Measurements from ENCODE around the gene CHL1. TPM values are rescaled to one million over a fixed set of nuclear protein-coding genes. Genes with fewer than 3 reads are reported as not detected.

The CHL1 gene
- total RNA-seq, 1 experiment from 2014 or later: not detected

DNA sequence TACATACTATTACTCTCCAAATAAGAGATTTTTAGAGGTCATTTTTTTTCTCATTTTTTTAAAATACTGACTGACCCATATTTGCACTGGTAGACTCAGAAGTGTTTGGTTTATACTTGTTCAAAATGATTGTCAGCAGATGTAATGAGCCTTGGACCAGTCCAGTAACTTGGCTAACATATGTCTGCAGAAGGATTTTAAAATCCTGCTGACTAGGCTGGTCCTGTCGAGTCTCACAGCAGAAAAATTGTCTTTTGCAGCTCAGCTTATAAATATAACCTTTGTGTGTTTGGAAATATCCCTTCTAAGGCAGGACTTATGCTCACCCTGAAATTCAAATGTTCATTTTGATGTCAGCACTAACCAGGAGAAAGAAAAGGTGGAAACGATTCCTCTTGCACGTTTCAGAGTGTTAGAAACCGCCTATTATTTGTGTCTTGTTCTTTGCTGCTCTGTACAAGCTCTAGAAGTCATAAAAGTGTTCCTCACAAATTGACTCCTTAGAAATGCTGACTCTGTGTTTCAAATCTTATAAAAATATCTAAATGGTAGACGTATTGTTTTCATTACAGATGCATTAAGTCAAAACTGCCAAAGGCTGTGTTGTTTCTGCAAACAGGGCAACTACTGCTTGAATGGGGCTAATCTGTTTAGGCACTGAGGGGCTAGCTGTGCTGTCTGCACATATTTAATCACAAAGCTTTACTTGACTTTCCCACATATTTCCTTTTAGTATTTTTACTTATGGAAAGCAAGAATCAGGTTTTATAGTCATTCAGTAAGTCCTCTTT lies 95.3 kb downstream of the CHL1 start:
- DNase-seq: no peak
- Mint-ChIP-seq H3K36me3 (ENCODE audit: insufficient read depth, unreplicated experiment) (no peaks in the 10 kb centered on the region), H3K27ac (ENCODE audit: unreplicated experiment) (no peak overlapping the region), H3K27me3 (ENCODE audit: insufficient read depth, unreplicated experiment) (peaks cover 2% of the 10 kb centered on the region), H3K4me3 (ENCODE audit: unreplicated experiment) (no peak overlapping the region), H3K9me3 (ENCODE audit: unreplicated experiment) (no peaks in the 10 kb centered on the region), H3K4me1 (ENCODE audit: low read depth, unreplicated experiment) (no peaks in the 10 kb centered on the region)
- BruUV-seq (replicated peaks): no TSS peak
- no peaks in the 10 kb centered on the region for H3K4me1 ChIP-seq
- H3K36me3 ChIP-seq (ENCODE audit: control insufficient read depth, insufficient read depth, low read length): no peaks in the 10 kb centered on the region
- H3K27me3 ChIP-seq (replicated peaks; ENCODE audit: control insufficient read depth, insufficient read depth, low read length): no peaks in the 10 kb centered on the region
- H3K4me3 ChIP-seq (ENCODE audit: low read depth, low read length): no peak overlapping the region
- POLR2A ChIA-PET: no interaction called here
- CTCF ChIA-PET: no interaction called here
- intact Hi-C loops (cut with micrococcal nuclease; ENCODE audit: unreplicated experiment): no loop called here
- H3K9me3 ChIP-seq: no peaks in the 10 kb centered on the region
- TF ChIP-seq, protein P1, sequence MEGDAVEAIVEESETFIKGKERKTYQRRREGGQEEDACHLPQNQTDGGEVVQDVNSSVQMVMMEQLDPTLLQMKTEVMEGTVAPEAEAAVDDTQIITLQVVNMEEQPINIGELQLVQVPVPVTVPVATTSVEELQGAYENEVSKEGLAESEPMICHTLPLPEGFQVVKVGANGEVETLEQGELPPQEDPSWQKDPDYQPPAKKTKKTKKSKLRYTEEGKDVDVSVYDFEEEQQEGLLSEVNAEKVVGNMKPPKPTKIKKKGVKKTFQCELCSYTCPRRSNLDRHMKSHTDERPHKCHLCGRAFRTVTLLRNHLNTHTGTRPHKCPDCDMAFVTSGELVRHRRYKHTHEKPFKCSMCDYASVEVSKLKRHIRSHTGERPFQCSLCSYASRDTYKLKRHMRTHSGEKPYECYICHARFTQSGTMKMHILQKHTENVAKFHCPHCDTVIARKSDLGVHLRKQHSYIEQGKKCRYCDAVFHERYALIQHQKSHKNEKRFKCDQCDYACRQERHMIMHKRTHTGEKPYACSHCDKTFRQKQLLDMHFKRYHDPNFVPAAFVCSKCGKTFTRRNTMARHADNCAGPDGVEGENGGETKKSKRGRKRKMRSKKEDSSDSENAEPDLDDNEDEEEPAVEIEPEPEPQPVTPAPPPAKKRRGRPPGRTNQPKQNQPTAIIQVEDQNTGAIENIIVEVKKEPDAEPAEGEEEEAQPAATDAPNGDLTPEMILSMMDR (IDR thresholded peaks at IDR 0.05; ENCODE audit: insufficient read depth in 1 of 2, low read depth in 1 of 2, low read length in 1 of 2, severe bottlenecking in 1 of 2, unreplicated experiment in 1 of 2): no peak

DNA sequence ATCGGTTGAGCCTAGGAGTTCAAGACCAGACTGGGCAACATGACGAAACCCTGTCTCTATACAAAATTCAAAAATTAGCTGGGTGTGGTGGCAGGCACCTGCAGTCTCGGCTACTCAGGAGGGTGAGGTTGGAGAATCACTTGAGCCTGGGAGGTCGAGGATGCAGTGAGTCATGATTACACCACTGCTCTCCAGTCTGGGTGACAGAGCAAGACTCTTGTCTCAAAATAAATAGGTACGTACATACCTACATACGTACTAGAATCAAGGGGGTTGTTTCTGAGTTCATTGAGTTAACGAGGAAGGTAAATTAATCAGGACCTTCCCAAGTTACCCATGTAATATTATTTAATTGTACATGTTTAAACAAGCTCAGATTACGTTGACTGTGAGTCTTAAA lies 97.5 kb downstream of the CHL1 start:
- no TSS peak for BruUV-seq (replicated peaks)
- no peaks in the 10 kb centered on the region for H3K27me3 ChIP-seq (replicated peaks; ENCODE audit: control insufficient read depth, insufficient read depth, low read length)
- no peaks in the 10 kb centered on the region for H3K36me3 ChIP-seq (ENCODE audit: control insufficient read depth, insufficient read depth, low read length)
- H3K4me1 ChIP-seq: no peaks in the 10 kb centered on the region
- H3K27ac Mint-ChIP-seq (ENCODE audit: unreplicated experiment): no peak overlapping the region
- no peak for DNase-seq
- TF ChIP-seq, protein P1 (IDR thresholded peaks at IDR 0.05; ENCODE audit: insufficient read depth in 1 of 2, low read depth in 1 of 2, low read length in 1 of 2, severe bottlenecking in 1 of 2, unreplicated experiment in 1 of 2): no peak
- ChIA-PET POLR2A (no interaction called here), CTCF (no interaction called here)
- no peaks in the 10 kb centered on the region for H3K36me3 Mint-ChIP-seq (ENCODE audit: insufficient read depth, unreplicated experiment)
- peaks cover 3% of the 10 kb centered on the region for H3K27me3 Mint-ChIP-seq (ENCODE audit: insufficient read depth, unreplicated experiment)
- H3K4me3 Mint-ChIP-seq (ENCODE audit: unreplicated experiment): no peak overlapping the region
- no peaks in the 10 kb centered on the region for H3K4me1 Mint-ChIP-seq (ENCODE audit: low read depth, unreplicated experiment)
- no peaks in the 10 kb centered on the region for H3K9me3 Mint-ChIP-seq (ENCODE audit: unreplicated experiment)
- H3K9me3 ChIP-seq: no peaks in the 10 kb centered on the region
- H3K4me3 ChIP-seq (ENCODE audit: low read depth, low read length): no peak overlapping the region
- intact Hi-C loops (cut with micrococcal nuclease; ENCODE audit: unreplicated experiment): no loop called here

DNA sequence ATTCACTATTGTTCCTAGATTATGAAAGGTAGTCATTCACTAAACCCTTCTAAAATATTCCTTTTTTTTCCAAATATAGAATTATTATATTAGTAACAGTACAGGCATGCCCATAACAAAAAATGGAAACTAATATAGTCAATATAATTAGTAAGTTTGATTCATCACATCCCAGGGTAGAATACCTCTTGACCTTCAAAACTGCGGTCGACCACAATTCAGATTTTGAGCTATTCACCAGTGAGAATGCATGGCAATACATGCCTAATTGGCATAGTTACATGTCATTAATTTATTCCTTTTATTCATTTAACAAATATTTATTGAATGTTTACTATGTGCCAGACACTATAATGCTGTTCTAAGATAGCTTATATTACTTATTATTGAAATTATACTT lies 98.0 kb downstream of the CHL1 start:
- no peak for DNase-seq
- intact Hi-C loops (cut with micrococcal nuclease; ENCODE audit: unreplicated experiment): no loop called here
- Histone ChIP-seq H3K27me3 (replicated peaks; ENCODE audit: control insufficient read depth, insufficient read depth, low read length) (no peaks in the 10 kb centered on the region), H3K4me3 (ENCODE audit: low read depth, low read length) (no peak overlapping the region), H3K4me1 (no peaks in the 10 kb centered on the region), H3K36me3 (ENCODE audit: control insufficient read depth, insufficient read depth, low read length) (no peaks in the 10 kb centered on the region), H3K9me3 (no peaks in the 10 kb centered on the region)
- ChIA-PET POLR2A (no interaction called here), CTCF (no interaction called here)
- peaks cover 3% of the 10 kb centered on the region for H3K27me3 Mint-ChIP-seq (ENCODE audit: insufficient read depth, unreplicated experiment)
- BruUV-seq (replicated peaks): no TSS peak
- H3K4me1 Mint-ChIP-seq (ENCODE audit: low read depth, unreplicated experiment): no peaks in the 10 kb centered on the region
- TF ChIP-seq, protein P1 (IDR thresholded peaks at IDR 0.05; ENCODE audit: insufficient read depth in 1 of 2, low read depth in 1 of 2, low read length in 1 of 2, severe bottlenecking in 1 of 2, unreplicated experiment in 1 of 2): no peak
- H3K36me3 Mint-ChIP-seq (ENCODE audit: insufficient read depth, unreplicated experiment): no peaks in the 10 kb centered on the region
- H3K27ac Mint-ChIP-seq (ENCODE audit: unreplicated experiment): no peak overlapping the region
- H3K4me3 Mint-ChIP-seq (ENCODE audit: unreplicated experiment): no peak overlapping the region
- no peaks in the 10 kb centered on the region for H3K9me3 Mint-ChIP-seq (ENCODE audit: unreplicated experiment)
